A549 treated with AZD2906 at 1 μM for 4 hours (cell line): ENCODE data around the gene MSTO1. TPM values are rescaled to one million over a fixed set of nuclear protein-coding genes. Genes with fewer than 3 reads are reported as not detected.

ENCODE experiments used
- total RNA-seq: library from RNA; stranded (reverse); fragments of 200-300 nt; extraction: Qiagen RNA extraction; gene quantifications from 5 replicates; pipeline ENCODE4 v1.2.3, GENCODE V29; 2022

MSTO1 gene
- total RNA-seq, result 38.5 to 42.4 TPM (median 39.1 TPM) in 5 replicates

GRCh38 chr1:155609515-155610256, at the start of gene MSTO1:
MSTO1 (plus strand) TSS chr1:155610218; CDS start chr1:155610249, 31 bp downstream.

GRCh38 chr1:155562581-155563376, 47.2 kb upstream of the MSTO1 start, which contains the start of gene ASH1L:
ASH1L (minus strand) TSS chr1:155562803; CDS start chr1:155521519, 41,284 bp downstream.

Other genes with a start within 250 kb of the MSTO1 start
- 8.5 to 11.5 TPM (median 9.8 TPM) in 5 replicates for gene ASH1L, start 47.4 kb upstream of the MSTO1 start, total RNA-seq
- gene YY1AP1, start 78.6 kb downstream of the MSTO1 start, total RNA-seq, result 44.1 to 45.5 TPM (median 44.3 TPM) in 5 replicates
- gene DAP3, start 78.9 kb downstream of the MSTO1 start, total RNA-seq, result 106 to 133 TPM (median 109 TPM) in 5 replicates
- gene GON4L, start 247.0 kb downstream of the MSTO1 start, total RNA-seq, result 12.2 to 14.4 TPM (median 13.2 TPM) in 5 replicates
- gene SYT11, start 249.3 kb downstream of the MSTO1 start, total RNA-seq, result 1.00 to 1.4 TPM (median 1.2 TPM) in 5 replicates